ENCODE data around the gene ZNF479. TPM values are rescaled to one million over a fixed set of nuclear protein-coding genes. Genes with fewer than 3 reads are reported as not detected.
"Not testable (repeated sequence)": the region's sequence is repeated elsewhere in the genome, so short reads cannot be mapped to it uniquely, and the experiment has no call there.

ZNF479 gene
- total RNA-seq, 4 donors from 2014 or later = not detected

DNA sequence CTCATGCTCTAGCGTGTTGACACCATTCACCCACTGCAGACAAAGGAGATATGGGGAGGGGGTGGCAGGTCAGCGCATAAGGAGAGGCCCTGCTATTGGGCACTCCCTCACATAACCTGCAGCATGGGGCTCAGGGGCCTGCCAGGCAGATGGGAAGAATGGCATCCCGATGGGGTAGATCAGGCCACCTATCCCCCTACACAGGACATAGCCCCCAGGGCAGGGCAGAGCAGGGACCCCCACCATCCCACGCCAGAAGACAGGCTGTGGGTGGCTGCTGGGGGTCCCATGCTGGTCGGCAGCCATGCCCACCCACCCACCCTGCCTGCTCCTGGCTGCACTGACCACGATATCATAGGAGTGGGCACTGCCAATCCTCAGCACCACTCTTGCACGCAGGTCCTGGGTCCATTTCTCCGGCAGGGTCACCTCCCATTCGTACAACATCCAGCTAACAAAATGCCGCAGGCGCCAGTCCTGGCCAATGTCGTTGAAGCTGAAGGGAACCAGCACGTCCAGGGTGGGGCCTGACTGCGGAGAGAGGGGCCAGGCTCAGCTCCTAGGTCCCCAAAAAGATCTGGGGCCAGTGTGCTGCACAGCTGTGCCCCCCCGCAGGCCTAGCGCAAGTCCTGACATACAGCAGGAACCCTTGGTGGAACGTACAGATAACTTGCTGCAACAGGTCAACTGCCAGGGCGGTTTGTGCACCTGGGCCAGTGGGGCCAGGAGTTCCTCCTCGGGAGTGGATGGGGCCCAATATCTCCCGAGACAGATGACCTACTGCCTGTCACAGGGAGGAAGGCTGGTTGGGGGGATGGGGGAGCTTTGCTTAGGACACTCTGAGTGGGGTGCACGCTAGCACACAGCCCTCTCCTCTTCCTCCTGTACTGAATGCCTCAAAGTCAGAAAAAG lies 45.9 kb upstream of the ZNF479 start:
- H3K9me3 ChIP-seq = peaks cover 19 to 48% of the 10 kb centered on the region in 2 donors
- TF ChIP-seq POLR2A (IDR thresholded peaks at IDR 0.05) (no peak), POLR2AphosphoS5 (IDR thresholded peaks at IDR 0.05) (no peak), EP300 (IDR thresholded peaks at IDR 0.05; ENCODE audit: low read depth) (no peak)
- TF ChIP-seq, protein P1, sequence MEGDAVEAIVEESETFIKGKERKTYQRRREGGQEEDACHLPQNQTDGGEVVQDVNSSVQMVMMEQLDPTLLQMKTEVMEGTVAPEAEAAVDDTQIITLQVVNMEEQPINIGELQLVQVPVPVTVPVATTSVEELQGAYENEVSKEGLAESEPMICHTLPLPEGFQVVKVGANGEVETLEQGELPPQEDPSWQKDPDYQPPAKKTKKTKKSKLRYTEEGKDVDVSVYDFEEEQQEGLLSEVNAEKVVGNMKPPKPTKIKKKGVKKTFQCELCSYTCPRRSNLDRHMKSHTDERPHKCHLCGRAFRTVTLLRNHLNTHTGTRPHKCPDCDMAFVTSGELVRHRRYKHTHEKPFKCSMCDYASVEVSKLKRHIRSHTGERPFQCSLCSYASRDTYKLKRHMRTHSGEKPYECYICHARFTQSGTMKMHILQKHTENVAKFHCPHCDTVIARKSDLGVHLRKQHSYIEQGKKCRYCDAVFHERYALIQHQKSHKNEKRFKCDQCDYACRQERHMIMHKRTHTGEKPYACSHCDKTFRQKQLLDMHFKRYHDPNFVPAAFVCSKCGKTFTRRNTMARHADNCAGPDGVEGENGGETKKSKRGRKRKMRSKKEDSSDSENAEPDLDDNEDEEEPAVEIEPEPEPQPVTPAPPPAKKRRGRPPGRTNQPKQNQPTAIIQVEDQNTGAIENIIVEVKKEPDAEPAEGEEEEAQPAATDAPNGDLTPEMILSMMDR (IDR thresholded peaks at IDR 0.05) = no peak

DNA sequence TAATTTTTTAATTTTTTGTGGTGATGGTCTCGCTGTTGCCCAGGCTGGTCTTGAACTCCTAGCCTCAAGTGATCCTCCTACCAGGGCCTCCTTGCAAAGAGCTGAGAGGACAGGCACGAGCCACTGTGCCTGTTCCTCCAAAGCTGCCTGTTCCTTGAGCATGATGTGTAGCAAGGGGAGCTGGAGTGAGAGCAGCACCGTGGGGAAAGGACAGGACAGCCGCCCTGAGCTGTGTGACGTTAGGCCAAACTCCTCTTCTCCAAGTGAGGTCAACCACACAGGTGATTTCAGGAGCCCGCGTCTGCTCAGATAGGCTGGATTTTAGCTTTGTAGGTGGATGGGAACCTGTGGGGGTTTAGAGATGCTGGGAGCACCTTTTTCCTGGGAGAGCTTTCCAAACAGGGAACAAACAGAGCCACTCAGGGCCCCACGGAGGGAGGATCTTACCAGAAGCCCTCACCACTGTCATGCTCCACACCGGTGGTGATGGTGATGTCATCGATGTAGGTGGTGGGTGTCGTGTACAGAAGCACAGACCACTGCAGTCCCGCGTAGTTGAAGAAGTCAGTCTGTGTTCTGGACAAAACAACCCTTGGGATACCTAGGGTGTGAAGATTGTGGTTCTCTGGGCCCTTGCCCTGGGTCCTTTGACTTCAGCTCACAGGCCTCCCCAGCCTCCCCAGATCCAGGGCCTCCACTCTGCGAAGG lies 44.8 kb upstream of the ZNF479 start:
- Histone ChIP-seq H3K27ac (no peak overlapping the region), H3K36me3 (no peaks in the 10 kb centered on the region), H3K4me1 (no peaks in the 10 kb centered on the region), H3K4me3 (no peak overlapping the region), H3K27me3 (no peaks in the 10 kb centered on the region), H3K9me3 (peaks cover 14 to 43% of the 10 kb centered on the region in 2 donors)
- WGBS, 2 donors (ENCODE audit: low coverage in 1 of 2) = 81% methylated on average over 14 of the region's 14 CpGs; no CpG with 5 or more reads in 1 of the 2 donors
- in situ Hi-C loops (cut with MboI; ENCODE audit: low pct_ligation_motif_present in 1 of 4, low pct_unique_long_range_greater_than_20kb in 1 of 4, low sequenced_read_pairs in 3 of 4) = no loop called here
- DNase-seq = no peak
- TF ChIP-seq EP300 (IDR thresholded peaks at IDR 0.05; ENCODE audit: low read depth) (no peak), POLR2AphosphoS5 (IDR thresholded peaks at IDR 0.05) (no peak), POLR2A (IDR thresholded peaks at IDR 0.05) (no peak)
- TF ChIP-seq, protein P1 (IDR thresholded peaks at IDR 0.05) = no peak
- intact Hi-C loops (cut with DNase I; ENCODE audit: low total_unique reads) = no loop called here

More for the DNA sequence above, 45.9 kb upstream of the ZNF479 start:
- intact Hi-C loops (cut with DNase I; ENCODE audit: low total_unique reads) (no loop called here), in situ Hi-C loops (cut with MboI; ENCODE audit: low pct_ligation_motif_present in 1 of 4, low pct_unique_long_range_greater_than_20kb in 1 of 4, low sequenced_read_pairs in 3 of 4) (no loop called here)
- 79% methylated on average over 18 of the region's 21 CpGs; no CpG with 5 or more reads in 1 of the 2 donors for WGBS, 2 donors (ENCODE audit: low coverage in 1 of 2)
- Histone ChIP-seq H3K36me3 (no peaks in the 10 kb centered on the region), H3K27me3 (no peaks in the 10 kb centered on the region), H3K27ac (no peak overlapping the region), H3K4me3 (no peak overlapping the region), H3K4me1 (no peaks in the 10 kb centered on the region)
- no peak for DNase-seq

DNA sequence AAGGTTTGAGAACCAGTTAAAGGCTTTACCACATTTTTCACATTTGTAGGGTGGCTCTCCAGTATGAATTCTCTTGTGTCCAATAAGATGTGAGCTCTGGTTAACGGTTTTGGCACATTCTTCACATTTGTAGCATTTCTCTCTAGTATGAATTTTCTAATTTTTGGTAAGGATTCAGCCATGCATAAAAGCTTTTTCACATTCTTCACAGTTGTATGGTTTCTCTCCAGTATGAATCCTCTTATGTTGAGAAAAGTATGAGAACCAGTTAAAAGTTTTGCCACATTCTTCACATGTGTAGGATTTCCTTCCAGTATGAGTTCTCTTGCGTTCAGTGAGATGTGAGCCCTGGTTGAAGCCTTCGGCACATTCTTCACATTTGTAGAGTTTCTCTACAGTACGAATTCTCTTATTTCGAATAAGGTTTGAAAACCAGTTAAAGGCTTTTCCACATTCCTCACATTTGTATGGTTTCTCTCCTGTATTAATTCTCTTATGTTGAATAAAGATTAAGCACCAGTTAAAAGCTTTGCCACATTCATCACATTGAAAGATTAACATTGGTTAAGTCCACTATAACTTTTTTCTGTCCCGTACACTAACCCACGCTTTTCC lies 33.2 kb upstream of the ZNF479 start:
- H3K4me3 ChIP-seq = no peak overlapping the region
- H3K9me3 ChIP-seq = peaks cover 56 to 62% of the 10 kb centered on the region in 2 donors
- in situ Hi-C loops (cut with MboI; ENCODE audit: low pct_ligation_motif_present in 1 of 4, low pct_unique_long_range_greater_than_20kb in 1 of 4, low sequenced_read_pairs in 3 of 4) = no loop called here
- intact Hi-C loops (cut with DNase I; ENCODE audit: low total_unique reads) = no loop called here
- no peaks in the 10 kb centered on the region for H3K36me3 ChIP-seq
- no peak for DNase-seq
- no peaks in the 10 kb centered on the region for H3K27me3 ChIP-seq
- no peaks in the 10 kb centered on the region for H3K4me1 ChIP-seq
- WGBS, 2 donors (ENCODE audit: low coverage in 1 of 2) = 75 to 81% methylated on average over 6 to 7 of the region's 7 CpGs
- no peak for TF ChIP-seq POLR2A (IDR thresholded peaks at IDR 0.05)
- no peak overlapping the region for H3K27ac ChIP-seq

DNA sequence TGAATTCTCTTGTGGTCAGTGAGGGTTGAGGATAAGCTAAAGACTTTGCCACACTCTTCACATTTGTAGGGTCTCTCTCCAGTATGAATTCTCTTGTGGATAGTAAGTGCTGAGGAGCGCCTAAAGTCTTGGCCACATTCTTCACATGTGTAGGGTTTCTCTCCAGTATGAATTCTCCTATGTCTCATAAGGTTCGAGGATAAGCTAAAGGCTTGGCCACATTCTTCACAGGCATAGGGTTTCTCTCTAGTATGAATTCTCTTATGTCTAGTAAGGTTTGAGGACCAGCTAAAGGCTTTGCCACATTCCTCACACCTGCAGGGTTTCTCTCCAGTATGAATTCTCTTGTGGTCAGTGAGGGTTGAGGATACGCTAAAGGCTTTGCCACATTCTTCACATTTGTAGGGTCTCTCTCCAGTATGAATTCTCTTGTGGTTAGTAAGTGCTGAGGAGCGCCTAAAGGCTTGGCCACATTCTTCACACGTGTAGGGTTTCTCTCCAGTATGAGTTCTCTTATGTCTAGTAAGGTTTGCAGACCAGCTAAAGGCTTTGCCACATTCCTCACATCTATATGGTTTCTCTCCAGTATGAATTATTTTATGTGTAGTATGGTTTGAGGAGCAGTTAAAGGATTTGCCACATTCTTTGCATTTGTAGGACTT lies 12.0 kb downstream of the ZNF479 start:
- in situ Hi-C loops (cut with MboI; ENCODE audit: low pct_ligation_motif_present in 1 of 4, low pct_unique_long_range_greater_than_20kb in 1 of 4, low sequenced_read_pairs in 3 of 4); H3K36me3 ChIP-seq: not testable (repeated sequence)
- WGBS, 2 donors (ENCODE audit: low coverage in 1 of 2) = 81 to 100% methylated on average over 1 to 5 of the region's 5 CpGs

More for the DNA sequence above, 12.0 kb downstream of the ZNF479 start:
- peaks cover 9 to 35% of the 10 kb centered on the region in 2 donors for H3K9me3 ChIP-seq
- H3K27ac ChIP-seq; intact Hi-C loops (cut with DNase I; ENCODE audit: low total_unique reads); H3K4me1 ChIP-seq; H3K27me3 ChIP-seq; H3K4me3 ChIP-seq; DNase-seq: not testable (repeated sequence)

All from transverse colon (tissue), 4 donors.